Ascending aorta (tissue), 2 donors: ENCODE measurements around the gene FOXK1. TPM values are rescaled to one million over a fixed set of nuclear protein-coding genes. Genes with fewer than 3 reads are reported as not detected.

Experiments
- DNase-seq, 2 donors: peaks; one replicate each; pipeline ENCODE4 v3.0.0-alpha.2; 2019; ENCODE audit warnings: low spot score in 2 of 2
- H3K27ac ChIP-seq, 2 donors: fragments of 200-600 bp; sonication (generic); one replicate each; pipeline ENCODE4 v1.5.1; 2016 to 2017; ENCODE audit warnings: mild to moderate bottlenecking in 1 of 2
- H3K27me3 ChIP-seq: fragments of 200-600 bp; sonication (generic); one replicate; pipeline ENCODE4 v1.5.1; 2017
- H3K36me3 ChIP-seq, 2 donors: fragments of 200-600 bp; sonication (generic); one replicate each; pipeline ENCODE4 v1.5.1; 2016
- H3K4me1 ChIP-seq, 2 donors: fragments of 200-600 bp; sonication (generic); one replicate each; pipeline ENCODE4 v1.5.1; 2016 to 2017; ENCODE audit warnings: mild to moderate bottlenecking in 1 of 2
- H3K4me3 ChIP-seq, 2 donors: fragments of 200-600 bp; sonication (generic); one replicate each; pipeline ENCODE4 v1.5.1; 2016 to 2017; ENCODE audit warnings: mild to moderate bottlenecking in 1 of 2
- H3K9me3 ChIP-seq, 2 donors: fragments of 200-600 bp; sonication (generic); one replicate each; pipeline ENCODE4 v1.5.1; 2016
- intact Hi-C: fragments of 100-400 bp; cut with DNase I; formaldehyde crosslinking; loops from one replicate; pipeline ENCODE4 v1.15.1; 2023
- total RNA-seq: library from RNA; depleted of rRNA; stranded (reverse); fragments of >200 nt; gene quantifications from one replicate; pipeline ENCODE4 v1.1.0, GENCODE V29; 2016
- TF ChIP-seq, protein P1 (sequence below), 3 experiments: fragments of 200-600 bp in 2 of 3; fragments of 450-650 bp in 1 of 3; sonication (generic) in 2 of 3; IDR thresholded peaks; one replicate each; pipeline ENCODE4 v1.5.1; 2016 to 2019; ENCODE audit warnings: antibody characterized with exemption in 3 of 3, mild to moderate bottlenecking in 1 of 3, moderate library complexity in 1 of 3

FOXK1 gene
- total RNA-seq, 1 donor from 2014 or later, result 31.7 TPM

DNA sequence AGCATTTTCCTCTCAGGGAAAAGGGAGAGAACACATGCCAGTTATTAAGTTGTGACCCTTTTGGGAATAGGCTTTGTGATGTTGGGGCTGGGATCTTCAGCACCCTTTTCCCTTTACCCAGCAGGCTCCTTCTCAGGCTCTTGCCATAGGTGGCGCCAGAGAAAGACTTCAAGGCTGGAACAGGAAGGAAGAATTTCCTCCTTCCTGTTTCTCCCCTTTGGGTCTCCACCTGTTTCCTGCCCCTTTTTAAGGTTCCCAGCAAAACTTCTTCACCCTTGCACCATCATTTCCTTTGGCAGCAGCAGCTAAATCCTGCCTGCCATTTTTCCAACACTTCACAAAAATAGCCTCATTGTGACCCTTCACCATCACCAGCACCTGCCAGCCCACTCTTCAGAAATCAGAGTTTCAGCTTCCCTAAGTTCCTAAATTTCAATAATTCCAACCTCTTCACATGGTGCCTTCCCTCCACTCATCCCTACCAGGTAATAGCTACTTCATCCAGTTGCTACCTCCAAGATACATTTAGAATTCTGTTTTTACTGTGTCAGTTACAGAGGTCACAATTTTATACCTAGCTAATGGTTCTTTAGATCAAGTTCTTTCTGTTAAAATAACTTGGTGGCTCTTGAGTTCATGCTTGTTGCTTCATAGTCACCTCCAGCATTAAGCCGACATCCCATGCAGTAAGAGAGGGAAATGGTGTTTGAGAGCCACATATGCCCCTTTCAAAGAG, 22.4 kb upstream of the FOXK1 start:
- Histone ChIP-seq H3K27me3 (no peaks in the 10 kb centered on the region), H3K4me3 (no peak overlapping the region)
- intact Hi-C loops, result no loop called here

DNA sequence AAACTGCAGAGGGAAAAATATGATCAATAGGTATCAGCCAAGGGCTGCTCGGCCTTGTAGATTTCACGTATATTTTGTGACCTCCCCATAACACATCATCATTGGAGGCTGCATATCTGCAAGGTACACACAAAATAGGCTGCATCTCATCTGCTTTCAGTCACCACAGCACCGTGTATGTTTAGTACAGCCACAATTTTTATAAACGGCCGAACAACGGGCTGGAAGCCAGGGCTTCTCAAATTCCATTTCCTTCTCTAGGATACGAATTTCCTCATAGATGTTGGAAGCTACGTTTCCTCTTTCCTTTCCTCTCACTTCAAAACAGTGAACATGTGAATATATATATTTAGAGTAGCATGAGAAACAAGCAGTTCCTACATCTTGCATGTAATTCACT, 20.2 kb upstream of the FOXK1 start:
- Histone ChIP-seq H3K27ac (no peak overlapping the region), H3K4me1 (peaks cover 0 to 2% of the 10 kb centered on the region in 2 donors), H3K4me3 (no peak overlapping the region), H3K9me3 (peaks cover 4 to 11% of the 10 kb centered on the region in 2 donors), H3K36me3 (no peaks in the 10 kb centered on the region), H3K27me3 (no peaks in the 10 kb centered on the region)
- intact Hi-C loops, result no loop called here
- TF ChIP-seq, protein P1, sequence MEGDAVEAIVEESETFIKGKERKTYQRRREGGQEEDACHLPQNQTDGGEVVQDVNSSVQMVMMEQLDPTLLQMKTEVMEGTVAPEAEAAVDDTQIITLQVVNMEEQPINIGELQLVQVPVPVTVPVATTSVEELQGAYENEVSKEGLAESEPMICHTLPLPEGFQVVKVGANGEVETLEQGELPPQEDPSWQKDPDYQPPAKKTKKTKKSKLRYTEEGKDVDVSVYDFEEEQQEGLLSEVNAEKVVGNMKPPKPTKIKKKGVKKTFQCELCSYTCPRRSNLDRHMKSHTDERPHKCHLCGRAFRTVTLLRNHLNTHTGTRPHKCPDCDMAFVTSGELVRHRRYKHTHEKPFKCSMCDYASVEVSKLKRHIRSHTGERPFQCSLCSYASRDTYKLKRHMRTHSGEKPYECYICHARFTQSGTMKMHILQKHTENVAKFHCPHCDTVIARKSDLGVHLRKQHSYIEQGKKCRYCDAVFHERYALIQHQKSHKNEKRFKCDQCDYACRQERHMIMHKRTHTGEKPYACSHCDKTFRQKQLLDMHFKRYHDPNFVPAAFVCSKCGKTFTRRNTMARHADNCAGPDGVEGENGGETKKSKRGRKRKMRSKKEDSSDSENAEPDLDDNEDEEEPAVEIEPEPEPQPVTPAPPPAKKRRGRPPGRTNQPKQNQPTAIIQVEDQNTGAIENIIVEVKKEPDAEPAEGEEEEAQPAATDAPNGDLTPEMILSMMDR (IDR thresholded peaks at IDR 0.05), result no peak
- no peak for DNase-seq

More for the DNA sequence above, 22.4 kb upstream of the FOXK1 start:
- no peak for DNase-seq
- no peak overlapping the region for H3K27ac ChIP-seq
- H3K9me3 ChIP-seq, result peaks cover 4 to 11% of the 10 kb centered on the region in 2 donors
- TF ChIP-seq, protein P1 (IDR thresholded peaks at IDR 0.05), result no peak
- H3K4me1 ChIP-seq, result no peaks in the 10 kb centered on the region
- H3K36me3 ChIP-seq, result no peaks in the 10 kb centered on the region

GRCh38 chr7:4663239-4664018, 18.7 kb upstream of the FOXK1 start:
- Histone ChIP-seq H3K4me3 (no peak overlapping the region), H3K4me1 (peaks cover under 1 to 12% of the 10 kb centered on the region in 2 donors), H3K9me3 (peaks cover 4 to 11% of the 10 kb centered on the region in 2 donors), H3K36me3 (no peaks in the 10 kb centered on the region), H3K27me3 (no peaks in the 10 kb centered on the region), H3K27ac (no peak overlapping the region)
- intact Hi-C loops, result no loop called here
- TF ChIP-seq, protein P1 (IDR thresholded peaks at IDR 0.05), result no peak
- no peak for DNase-seq

DNA sequence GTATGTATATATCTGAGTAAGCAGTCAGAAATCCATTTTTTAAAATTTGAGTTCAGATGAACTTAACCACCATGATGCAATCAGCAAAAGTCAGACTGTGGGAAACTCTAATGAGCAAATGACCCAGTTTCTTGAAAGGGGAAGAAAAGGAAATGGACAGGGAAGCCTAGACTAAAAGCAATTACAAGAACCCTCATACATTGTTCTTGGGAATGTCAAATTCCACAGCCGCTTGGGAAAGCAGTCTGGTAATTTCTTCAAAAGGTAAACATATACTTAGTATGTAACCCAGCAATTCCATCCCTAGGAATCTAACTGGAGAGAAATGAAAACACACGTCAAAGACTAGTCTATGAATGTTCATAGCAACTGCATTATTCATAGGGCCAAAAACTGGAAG, 16.4 kb upstream of the FOXK1 start:
- no peak overlapping the region for H3K4me3 ChIP-seq
- H3K9me3 ChIP-seq, result no peaks in the 10 kb centered on the region
- intact Hi-C loops, result loop anchor here (1.0 kb wide), 3 partner anchors 17 to 80 kb away; partner anchors contain the start of gene FOXK1
- no peak for DNase-seq
- TF ChIP-seq, protein P1 (IDR thresholded peaks at IDR 0.05), result no peak
- H3K4me1 ChIP-seq, result peaks cover 7 to 17% of the 10 kb centered on the region in 2 donors
- no peaks in the 10 kb centered on the region for H3K36me3 ChIP-seq
- H3K27me3 ChIP-seq, result no peaks in the 10 kb centered on the region
- H3K27ac ChIP-seq, result peak overlapping the region; percentile 77 to 82

GRCh38 chr7:4667776-4668509, 14.2 kb upstream of the FOXK1 start:
- Histone ChIP-seq H3K4me3 (peak overlapping the region in 1 of 2 donors; percentile 38), H3K27ac (peak overlapping the region; percentile 82), H3K36me3 (no peaks in the 10 kb centered on the region), H3K9me3 (no peaks in the 10 kb centered on the region), H3K27me3 (no peaks in the 10 kb centered on the region), H3K4me1 (peaks cover 7 to 17% of the 10 kb centered on the region in 2 donors)
- intact Hi-C loops, result no loop called here
- DNase-seq, result no peak
- TF ChIP-seq, protein P1 (IDR thresholded peaks at IDR 0.05), result no peak
